Skeletal muscle tissue (tissue), 4 donors: Measurements from ENCODE around the gene TSC1. TPM values are rescaled to one million over a fixed set of nuclear protein-coding genes. Genes with fewer than 3 reads are reported as not detected.
A peak's percentile ranks its signal among the peaks of the same experiment; 100 is the strongest.
"Not testable (repeated sequence)": the region's sequence is repeated elsewhere in the genome, so short reads cannot be mapped to it uniquely, and the experiment has no call there.

Source experiments
- H3K27ac ChIP-seq: one replicate; pipeline ENCODE4 v1.7.0; 2013; ENCODE audit warnings: mild to moderate bottlenecking, low read depth, low read length, inconsistent platforms
- H3K27me3 ChIP-seq, 3 donors: one replicate each; pipeline ENCODE4 v1.7.0; 2013; ENCODE audit warnings: low read length in 3 of 3; ENCODE audit not compliant: control insufficient read depth in 3 of 3, insufficient read depth in 3 of 3
- H3K36me3 ChIP-seq, 3 donors: one replicate each; pipeline ENCODE4 v1.7.0; 2013; ENCODE audit warnings: low read length in 3 of 3; ENCODE audit not compliant: control insufficient read depth in 3 of 3, insufficient read depth in 3 of 3
- H3K4me1 ChIP-seq, 3 donors: one replicate each; pipeline ENCODE4 v1.7.0; 2013; ENCODE audit warnings: low read length in 3 of 3, mild to moderate bottlenecking in 3 of 3; ENCODE audit not compliant: control insufficient read depth in 3 of 3, insufficient read depth in 3 of 3
- H3K4me3 ChIP-seq, 3 donors: one replicate each; pipeline ENCODE4 v1.7.0; 2013; ENCODE audit warnings: low read length in 3 of 3
- H3K9ac ChIP-seq, 3 donors: one replicate each; pipeline ENCODE4 v1.7.0; 2013; ENCODE audit warnings: low read length in 3 of 3, mild to moderate bottlenecking in 3 of 3, moderate library complexity in 2 of 3, low read depth in 1 of 3
- H3K9me3 ChIP-seq, 3 donors: one replicate each; pipeline ENCODE4 v1.7.0; 2013; ENCODE audit warnings: low read length in 3 of 3; ENCODE audit not compliant: control insufficient read depth in 3 of 3
- total RNA-seq: library from RNA; depleted of rRNA; stranded (reverse); fragments of >200 nt; gene quantifications from one replicate; pipeline ENCODE4 v1.2.3, GENCODE V29; 2014
- donor health status: Osteomylitis.

TSC1 gene
- total RNA-seq, 1 donor from 2014 or later: 23.0 TPM

DNA sequence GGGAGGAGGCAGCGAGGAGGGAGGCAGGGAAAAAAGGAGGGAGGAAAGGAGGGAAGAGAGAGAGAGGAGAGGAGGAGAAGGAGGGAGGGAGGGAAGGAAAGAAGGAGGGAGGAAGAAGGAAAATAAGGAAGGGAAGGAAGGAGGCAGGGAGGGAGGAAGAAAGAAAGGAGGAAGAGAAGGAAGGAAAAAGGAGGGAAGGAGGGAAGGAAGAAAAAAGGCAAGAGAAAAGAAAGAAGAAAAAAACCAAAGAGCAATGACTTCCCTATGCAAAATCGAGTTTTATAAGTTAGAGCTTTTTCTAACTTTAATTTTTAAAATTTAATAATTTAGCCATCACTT lies 33.7 kb upstream of the TSC1 start:
- Histone ChIP-seq H3K27ac (no peak overlapping the region), H3K9ac (no peak overlapping the region), H3K9me3 (no peaks in the 10 kb centered on the region), H3K4me3 (no peak overlapping the region), H3K27me3 (peaks cover 31 to 44% (median 39%) of the 10 kb centered on the region in 3 donors), H3K4me1 (peaks cover 0 to 3% (median 0%) of the 10 kb centered on the region in 3 donors), H3K36me3 (no peaks in the 10 kb centered on the region)

- H3K9me3 ChIP-seq: no peaks in the 10 kb centered on the region
- H3K36me3 ChIP-seq: no peaks in the 10 kb centered on the region
- peaks cover 36 to 48% (median 39%) of the 10 kb centered on the region in 3 donors for H3K27me3 ChIP-seq
- no peak overlapping the region for H3K4me3 ChIP-seq
- H3K4me1 ChIP-seq: peaks cover 2 to 6% (median 5%) of the 10 kb centered on the region in 3 donors
- no peak overlapping the region for H3K9ac ChIP-seq
- H3K27ac ChIP-seq: no peak overlapping the region
Measured at GRCh38 chr9:132976571-132976970, 32.2 kb upstream of the TSC1 start.

- Histone ChIP-seq H3K27me3 (peaks cover 37 to 46% (median 39%) of the 10 kb centered on the region in 3 donors), H3K9ac (no peak overlapping the region), H3K4me1 (peaks cover 2 to 6% (median 5%) of the 10 kb centered on the region in 3 donors), H3K27ac (no peak overlapping the region), H3K4me3 (no peak overlapping the region), H3K9me3 (no peaks in the 10 kb centered on the region), H3K36me3 (no peaks in the 10 kb centered on the region)
Measured at GRCh38 chr9:132975961-132976360, 31.5 kb upstream of the TSC1 start.

DNA sequence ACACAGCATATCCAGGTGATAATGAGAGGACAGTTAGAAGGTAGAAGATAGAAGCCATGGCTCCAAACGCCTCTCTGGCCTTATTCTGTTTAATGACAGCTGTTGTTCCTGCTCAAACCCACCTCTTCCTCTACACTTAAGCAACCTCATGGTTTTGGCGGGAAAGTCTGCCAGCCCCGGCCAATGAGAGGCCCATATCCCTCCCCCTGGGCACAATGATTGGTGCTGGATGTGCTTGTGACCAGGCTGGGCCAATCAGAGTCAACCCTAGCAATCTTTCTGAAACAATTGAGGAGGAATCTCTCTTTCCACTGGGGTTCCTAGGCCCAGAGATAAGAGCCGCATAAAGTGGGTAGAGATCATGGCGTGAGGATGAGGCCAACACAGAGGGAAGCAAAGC lies 29.3 kb upstream of the TSC1 start:
- peaks cover 2 to 5% (median 3%) of the 10 kb centered on the region in 3 donors for H3K4me1 ChIP-seq
- H3K4me3 ChIP-seq: no peak overlapping the region
- H3K9ac ChIP-seq: no peak overlapping the region
- peaks cover 33 to 40% (median 36%) of the 10 kb centered on the region in 3 donors for H3K27me3 ChIP-seq
- H3K9me3 ChIP-seq: no peaks in the 10 kb centered on the region
- no peak overlapping the region for H3K27ac ChIP-seq
- H3K36me3 ChIP-seq: no peaks in the 10 kb centered on the region

DNA sequence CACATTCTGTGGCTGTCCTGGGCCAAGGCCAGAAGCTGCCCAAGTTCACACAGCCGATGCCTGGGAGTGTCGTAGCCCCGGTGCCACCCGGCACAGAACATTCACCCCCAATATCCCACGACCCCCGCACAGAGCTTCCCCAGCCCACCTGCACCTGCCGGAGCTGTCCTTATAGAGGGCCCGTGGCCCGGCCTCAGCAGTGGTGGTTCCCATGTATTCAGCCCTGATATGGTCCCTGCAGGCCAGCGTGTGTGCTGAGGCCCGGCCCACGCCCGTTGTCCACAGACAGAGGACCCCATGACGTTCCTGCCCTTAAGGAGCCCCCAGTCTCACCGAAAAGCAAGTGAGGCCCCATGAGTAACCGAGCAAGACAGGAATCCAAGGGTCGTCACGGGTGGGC lies 28.8 kb upstream of the TSC1 start:
- H3K4me1 ChIP-seq: peaks cover 2 to 5% (median 3%) of the 10 kb centered on the region in 3 donors
- no peaks in the 10 kb centered on the region for H3K9me3 ChIP-seq
- no peak overlapping the region for H3K27ac ChIP-seq
- H3K4me3 ChIP-seq: no peak overlapping the region
- no peaks in the 10 kb centered on the region for H3K36me3 ChIP-seq
- peak overlapping the region in 1 of 3 donors; percentile 8 for H3K9ac ChIP-seq
- peaks cover 29 to 35% (median 32%) of the 10 kb centered on the region in 3 donors for H3K27me3 ChIP-seq

GRCh38 chr9:132970324-132971062 lies 26.1 kb upstream of the TSC1 start:
- Histone ChIP-seq H3K4me1 (peaks cover 2 to 5% (median 3%) of the 10 kb centered on the region in 3 donors), H3K9ac (no peak overlapping the region), H3K27ac (no peak overlapping the region), H3K4me3 (no peak overlapping the region), H3K36me3 (no peaks in the 10 kb centered on the region), H3K9me3 (no peaks in the 10 kb centered on the region), H3K27me3 (peaks cover 15 to 28% (median 23%) of the 10 kb centered on the region in 3 donors)

GRCh38 chr9:132969783-132970182 lies 25.4 kb upstream of the TSC1 start:
- Histone ChIP-seq H3K9ac (no peak overlapping the region), H3K27me3 (peaks cover 15 to 27% (median 25%) of the 10 kb centered on the region in 3 donors), H3K36me3 (no peaks in the 10 kb centered on the region), H3K27ac (no peak overlapping the region), H3K9me3 (no peaks in the 10 kb centered on the region), H3K4me3 (no peak overlapping the region), H3K4me1 (peaks cover 2 to 5% (median 3%) of the 10 kb centered on the region in 3 donors)

- not testable (repeated sequence) for H3K36me3 ChIP-seq
Measured at GRCh38 chr9:132967908-132968307, 23.5 kb upstream of the TSC1 start.

DNA sequence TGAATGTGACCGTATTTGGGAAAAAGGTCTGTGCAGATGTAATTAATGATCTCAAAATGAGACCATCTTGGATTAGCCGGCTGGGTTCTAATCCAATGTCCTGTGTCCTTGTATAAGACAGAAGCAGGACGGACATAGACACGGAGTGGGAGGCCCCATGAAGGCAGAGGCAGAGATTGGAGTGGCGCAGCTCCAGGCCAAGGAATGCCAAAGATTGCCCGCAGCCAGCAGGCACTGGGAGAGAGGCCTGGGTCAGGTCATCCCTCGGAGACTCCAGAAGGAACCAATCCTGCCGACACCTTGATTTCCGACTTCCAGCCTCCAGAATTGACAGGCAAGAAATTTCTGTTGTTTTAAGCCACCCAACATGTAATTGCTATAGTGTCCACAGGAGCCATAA lies 21.1 kb upstream of the TSC1 start:
- no peaks in the 10 kb centered on the region for H3K9me3 ChIP-seq
- H3K4me1 ChIP-seq: no peaks in the 10 kb centered on the region
- H3K4me3 ChIP-seq: no peak overlapping the region
- H3K27me3 ChIP-seq: peaks cover 4 to 17% (median 14%) of the 10 kb centered on the region in 3 donors
- H3K9ac ChIP-seq: no peak overlapping the region
- no peak overlapping the region for H3K27ac ChIP-seq
- no peaks in the 10 kb centered on the region for H3K36me3 ChIP-seq

More at GRCh38 chr9:132967908-132968307, 23.5 kb upstream of the TSC1 start:
- H3K4me3 ChIP-seq, H3K9me3 ChIP-seq, H3K9ac ChIP-seq, H3K27ac ChIP-seq, H3K4me1 ChIP-seq: not testable (repeated sequence)
- H3K27me3 ChIP-seq: peaks cover 7 to 24% (median 13%) of the 10 kb centered on the region in 3 donors

- no peak overlapping the region for H3K4me3 ChIP-seq
- no peak overlapping the region for H3K9ac ChIP-seq
- no peaks in the 10 kb centered on the region for H3K36me3 ChIP-seq
- peaks cover 0 to under 1% (median 0%) of the 10 kb centered on the region in 3 donors for H3K9me3 ChIP-seq
- H3K4me1 ChIP-seq: no peaks in the 10 kb centered on the region
- peaks cover 7 to 12% (median 9%) of the 10 kb centered on the region in 3 donors for H3K27me3 ChIP-seq
- no peak overlapping the region for H3K27ac ChIP-seq
Measured at GRCh38 chr9:132961002-132961401, 16.6 kb upstream of the TSC1 start.
